HEK293 (cell line): ENCODE measurements around the gene STIM1.

Source experiments
- CTCF ChIA-PET: fragments of 350-600 bp; formaldehyde crosslinking; extraction: SDS; loops from one replicate; lab custom pipeline; 2021; ENCODE audit warnings: antibody characterized with exemption; lab: Yijun Ruan, JAX
- POLR2A ChIA-PET: fragments of 300-600 bp; formaldehyde crosslinking; extraction: SDS; loops from one replicate; lab custom pipeline; 2020; ENCODE audit warnings: antibody characterized with exemption, inconsistent platforms; lab: Yijun Ruan, JAX
- H3K27ac ChIP-seq: fragments of 200-500 bp; sonication (Bioruptor generic); 2 replicates; pipeline ENCODE4 v1.5.1; 2014; ENCODE audit warnings: low read depth, low read length, control low read depth, inconsistent platforms; ENCODE audit errors: extremely low read depth
- H3K36me3 ChIP-seq, 2 experiments: fragments of 200-500 bp in 1 of 2; sonication (Bioruptor generic) in 1 of 2; 1 replicate in 1 of 2; 2 replicates in 1 of 2; pipeline ENCODE4 v1.5.1; 2014 to 2017; ENCODE audit warnings: inconsistent platforms in 2 of 2, low read length in 2 of 2; ENCODE audit not compliant: control insufficient read depth in 2 of 2, insufficient read depth in 1 of 2
- H3K4me1 ChIP-seq: fragments of 200-500 bp; sonication (Bioruptor generic); 2 replicates; pipeline ENCODE4 v1.5.1; 2014; ENCODE audit warnings: mild to moderate bottlenecking, low read length, inconsistent platforms; ENCODE audit not compliant: control insufficient read depth, insufficient read depth
- H3K4me3 ChIP-seq: 2 replicates; pipeline ENCODE4 v1.5.1; 2011; ENCODE audit warnings: low read depth, mild to moderate bottlenecking, control low read depth, low read length, moderate library complexity
- H3K9me3 ChIP-seq: fragments of 200-500 bp; sonication (Bioruptor generic); 2 replicates; pipeline ENCODE4 v1.5.1; 2014; ENCODE audit warnings: low read depth, low read length, inconsistent platforms; ENCODE audit not compliant: control insufficient read depth, insufficient read depth
- IKZF3 ChIP-seq: fragments of 450-650 bp; IDR thresholded peaks from 2 replicates; pipeline ENCODE4 v1.5.0; 2018; ENCODE audit warnings: missing biosample characterization, mild to moderate bottlenecking, missing genetic modification characterization, moderate library complexity
- MEIS1 ChIP-seq: sonication (generic); formaldehyde crosslinking; IDR thresholded peaks from 2 replicates; pipeline ENCODE4 v1.8.1; 2022; ENCODE audit warnings: missing genetic modification reagents, mild to moderate bottlenecking, borderline replicate concordance
- OSR2 ChIP-seq: fragments of 450-650 bp; formaldehyde crosslinking; IDR thresholded peaks from 2 replicates; pipeline ENCODE4 v1.5.1; 2016; ENCODE audit warnings: missing biosample characterization, missing genetic modification characterization
- PRDM10 ChIP-seq: fragments of 450-650 bp; formaldehyde crosslinking; IDR thresholded peaks from 2 replicates; pipeline ENCODE4 v1.5.1; 2016; ENCODE audit warnings: missing biosample characterization, missing genetic modification characterization
- ZNF10 ChIP-seq: fragments of 450-650 bp; formaldehyde crosslinking; IDR thresholded peaks from 2 replicates; pipeline ENCODE4 v1.5.1; 2017; ENCODE audit warnings: missing biosample characterization, missing genetic modification characterization
- ZNF133 ChIP-seq: fragments of 450-650 bp; formaldehyde crosslinking; IDR thresholded peaks from 2 replicates; pipeline ENCODE4 v1.5.1; 2016; ENCODE audit warnings: missing biosample characterization, missing genetic modification characterization
- ZNF214 ChIP-seq: fragments of 450-650 bp; formaldehyde crosslinking; IDR thresholded peaks from 2 replicates; pipeline ENCODE4 v1.5.1; 2017; ENCODE audit warnings: missing biosample characterization, mild to moderate bottlenecking, missing genetic modification characterization, borderline replicate concordance
- ZNF514 ChIP-seq: fragments of 450-650 bp; formaldehyde crosslinking; IDR thresholded peaks from 2 replicates; pipeline ENCODE4 v1.5.1; 2016; ENCODE audit warnings: missing biosample characterization, missing genetic modification characterization
- ZNF624 ChIP-seq: fragments of 450-650 bp; formaldehyde crosslinking; IDR thresholded peaks from 2 replicates; pipeline ENCODE4 v1.5.1; 2017; ENCODE audit warnings: missing biosample characterization, missing genetic modification characterization
- ZNF830 ChIP-seq: fragments of 450-650 bp; IDR thresholded peaks from 2 replicates; pipeline ENCODE4 v1.5.0; 2018; ENCODE audit warnings: missing biosample characterization, missing genetic modification characterization, low read depth, mild to moderate bottlenecking, moderate library complexity
- TF ChIP-seq, protein P1 (sequence below): fragments of 450-650 bp; formaldehyde crosslinking; IDR thresholded peaks from 2 replicates; pipeline ENCODE4 v1.5.1; 2016; ENCODE audit warnings: missing biosample characterization, missing genetic modification characterization
- TF ChIP-seq, protein P2 (sequence below): fragments of 450-650 bp; formaldehyde crosslinking; IDR thresholded peaks from 2 replicates; pipeline ENCODE4 v1.5.1; 2017; ENCODE audit warnings: missing biosample characterization, mild to moderate bottlenecking, missing genetic modification characterization, moderate library complexity

Gene STIM1

DNA sequence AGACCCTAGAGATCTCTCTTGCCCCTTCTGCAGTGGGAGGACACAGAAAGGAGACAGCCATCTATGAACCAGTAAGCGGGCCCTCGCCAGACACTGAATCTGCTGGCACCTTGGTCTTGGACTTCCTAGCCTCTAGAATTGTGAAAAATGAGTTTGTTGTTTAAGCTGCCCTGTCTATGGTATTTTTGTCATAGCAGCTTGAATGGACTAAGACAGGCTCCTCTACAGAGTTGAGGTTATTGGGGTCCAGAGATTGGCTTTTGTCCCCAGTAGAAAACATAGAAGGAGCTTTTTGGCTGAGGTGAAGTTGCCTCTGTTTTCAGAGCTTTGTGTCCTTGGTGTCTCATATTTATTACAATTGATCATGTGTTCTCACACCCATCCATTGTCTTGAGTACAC, 77.2 kb downstream of the STIM1 start (continued):
- no peak for TF ChIP-seq MEIS1 (CRISPR knock-in tag)
- TF ChIP-seq ZNF133 (tag by site-specific recombination), result no peak
- TF ChIP-seq, protein P1, sequence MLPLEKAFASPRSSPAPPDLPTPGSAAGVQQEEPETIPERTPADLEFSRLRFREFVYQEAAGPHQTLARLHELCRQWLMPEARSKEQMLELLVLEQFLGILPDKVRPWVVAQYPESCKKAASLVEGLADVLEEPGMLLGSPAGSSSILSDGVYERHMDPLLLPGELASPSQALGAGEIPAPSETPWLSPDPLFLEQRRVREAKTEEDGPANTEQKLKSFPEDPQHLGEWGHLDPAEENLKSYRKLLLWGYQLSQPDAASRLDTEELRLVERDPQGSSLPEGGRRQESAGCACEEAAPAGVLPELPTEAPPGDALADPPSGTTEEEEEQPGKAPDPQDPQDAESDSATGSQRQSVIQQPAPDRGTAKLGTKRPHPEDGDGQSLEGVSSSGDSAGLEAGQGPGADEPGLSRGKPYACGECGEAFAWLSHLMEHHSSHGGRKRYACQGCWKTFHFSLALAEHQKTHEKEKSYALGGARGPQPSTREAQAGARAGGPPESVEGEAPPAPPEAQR (tag by site-specific recombination), result no peak
- no peak for TF ChIP-seq ZNF624 (tag by site-specific recombination)
- TF ChIP-seq ZNF514 (tag by site-specific recombination), result no peak
- no peak for TF ChIP-seq ZNF830 (tag by site-specific recombination)

- CTCF ChIA-PET, result interaction anchor here (0.9 to 1.0 kb wide), 2 partner anchors 79 to 139 kb away, joined by 4 read pairs; no protein-coding TSS in a partner anchor
- Histone ChIP-seq H3K9me3 (no peaks in the 10 kb centered on the region), H3K36me3 (no peaks in the 10 kb centered on the region), H3K4me3 (no peak overlapping the region), H3K4me1 (no peaks in the 10 kb centered on the region), H3K27ac (no peak overlapping the region)
- no peak for TF ChIP-seq ZNF214 (tag by site-specific recombination)
- POLR2A ChIA-PET, result interaction anchor here (0.7 kb wide), 1 partner anchor 1185 kb away, joined by 3 read pairs; no protein-coding TSS in a partner anchor
These were observed 77.7 kb downstream of the STIM1 start for GRCh38 chr11:3933165-3933628.

GRCh38 chr11:3934658-3935057, 79.2 kb downstream of the STIM1 start:
- no peak overlapping the region for H3K27ac ChIP-seq
- CTCF ChIA-PET, result interaction anchor here (0.5 kb wide), 1 partner anchor 100 kb away, joined by 3 read pairs; no protein-coding TSS in a partner anchor

More at GRCh38 chr11:3934658-3935057, 79.2 kb downstream of the STIM1 start:
- TF ChIP-seq PRDM10 (tag by site-specific recombination), result no peak
- TF ChIP-seq OSR2 (tag by site-specific recombination), result no peak
- TF ChIP-seq, protein P2, sequence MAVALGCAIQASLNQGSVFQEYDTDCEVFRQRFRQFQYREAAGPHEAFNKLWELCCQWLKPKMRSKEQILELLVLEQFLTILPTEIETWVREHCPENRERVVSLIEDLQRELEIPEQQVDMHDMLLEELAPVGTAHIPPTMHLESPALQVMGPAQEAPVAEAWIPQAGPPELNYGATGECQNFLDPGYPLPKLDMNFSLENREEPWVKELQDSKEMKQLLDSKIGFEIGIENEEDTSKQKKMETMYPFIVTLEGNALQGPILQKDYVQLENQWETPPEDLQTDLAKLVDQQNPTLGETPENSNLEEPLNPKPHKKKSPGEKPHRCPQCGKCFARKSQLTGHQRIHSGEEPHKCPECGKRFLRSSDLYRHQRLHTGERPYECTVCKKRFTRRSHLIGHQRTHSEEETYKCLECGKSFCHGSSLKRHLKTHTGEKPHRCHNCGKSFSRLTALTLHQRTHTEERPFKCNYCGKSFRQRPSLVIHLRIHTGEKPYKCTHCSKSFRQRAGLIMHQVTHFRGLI (tag by site-specific recombination), result no peak
- no peak for TF ChIP-seq IKZF3 (tag by site-specific recombination)
- TF ChIP-seq ZNF10, result no peak
- TF ChIP-seq, all 188 proteins: peak for 0
- POLR2A ChIA-PET, result no interaction called here
- Histone ChIP-seq H3K36me3 (no peaks in the 10 kb centered on the region), H3K4me1 (no peaks in the 10 kb centered on the region), H3K4me3 (no peak overlapping the region), H3K9me3 (no peaks in the 10 kb centered on the region)
